LoVo (cell line): ENCODE results near the gene TFRC.
"Not testable (repeated sequence)": the region's sequence is repeated elsewhere in the genome, so short reads cannot be mapped to it uniquely, and the experiment has no call there.

Experiments used
- DNase-seq: peaks from one replicate; pipeline ENCODE4 v3.0.0-alpha.2; 2016; ENCODE audit warnings: low spot score

The TFRC gene

GRCh38 chr3:196004359-196005052 is 77.4 kb downstream of the TFRC start:
- not testable (repeated sequence) for DNase-seq

- no peak for DNase-seq
These were observed 78.3 kb downstream of the TFRC start for GRCh38 chr3:196003611-196004010.

GRCh38 chr3:196002721-196003120 is 79.2 kb downstream of the TFRC start:
- DNase-seq = not testable (repeated sequence)

GRCh38 chr3:196001240-196001639 is 80.7 kb downstream of the TFRC start:
- not testable (repeated sequence) for DNase-seq

GRCh38 chr3:196000360-196000950 is 81.4 kb downstream of the TFRC start:
- not testable (repeated sequence) for DNase-seq

- DNase-seq = no peak
These were observed 82.0 kb downstream of the TFRC start for GRCh38 chr3:195999896-196000295.
